ENCODE measurements around the gene CHD8. TPM values are rescaled to one million over a fixed set of nuclear protein-coding genes. Genes with fewer than 3 reads are reported as not detected.

CHD8 gene
- total and polyA plus RNA-seq, 9 donors, result 36.4 to 50.8 (median 43.0) TPM

GRCh38 chr14:21405097-21405496, 50.8 kb downstream of the CHD8 start:
- Histone ChIP-seq H3K9me3 (replicated peaks; ENCODE audit: control insufficient read depth, low read depth, low read length) (no peaks in the 10 kb centered on the region), H3K36me3 (ENCODE audit: control insufficient read depth, insufficient read depth, low read length) (peaks cover 75% of the 10 kb centered on the region), H3K27me3 (ENCODE audit: control insufficient read depth, insufficient read depth, low read length) (no peaks in the 10 kb centered on the region), H3K4me1 (ENCODE audit: control insufficient read depth, insufficient read depth, low read length) (no peaks in the 10 kb centered on the region), H3K4me3 (ENCODE audit: low read length) (no peak overlapping the region), H3K27ac (ENCODE audit: low read length) (no peak overlapping the region)
- no peak for DNase-seq
- no CpG with 5 or more reads among the region's 3 CpGs for WGBS (ENCODE audit: insufficient coverage)

DNA sequence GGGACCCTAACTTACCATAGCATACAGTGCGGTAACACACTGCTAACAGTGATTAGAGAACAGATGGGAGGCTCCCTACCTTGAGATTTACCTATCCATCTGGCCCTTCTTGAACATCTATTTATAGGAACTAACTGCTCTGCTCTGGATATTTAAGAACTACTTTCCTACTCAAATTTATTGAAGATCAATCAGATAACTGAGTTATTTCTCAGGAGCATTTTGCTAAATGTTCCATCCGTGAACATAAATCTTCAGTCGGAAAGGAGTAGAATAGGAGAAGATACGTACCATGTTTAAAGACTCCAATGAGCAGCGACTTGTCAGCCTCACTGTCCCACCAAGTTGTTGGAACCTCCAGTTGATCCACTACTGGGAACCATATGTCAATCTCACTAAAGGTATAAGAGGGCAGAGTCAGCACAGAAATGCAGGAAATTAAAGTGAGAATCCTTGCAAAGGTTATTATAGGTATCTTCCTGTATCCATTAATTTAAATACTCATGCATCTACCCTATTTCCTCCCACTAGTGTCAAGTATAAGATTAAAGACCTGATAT, 56.5 kb downstream of the CHD8 start:
- H3K4me3 ChIP-seq (ENCODE audit: low read length), result no peak overlapping the region
- no peak for DNase-seq
- 100% methylated on average over 3 of the region's 5 CpGs for WGBS (ENCODE audit: insufficient coverage)
- peaks cover 85% of the 10 kb centered on the region for H3K36me3 ChIP-seq (ENCODE audit: control insufficient read depth, insufficient read depth, low read length)
- H3K4me1 ChIP-seq (ENCODE audit: control insufficient read depth, insufficient read depth, low read length), result no peaks in the 10 kb centered on the region
- H3K27ac ChIP-seq (ENCODE audit: low read length), result no peak overlapping the region
- H3K27me3 ChIP-seq (ENCODE audit: control insufficient read depth, insufficient read depth, low read length), result no peaks in the 10 kb centered on the region
- H3K9me3 ChIP-seq (replicated peaks; ENCODE audit: control insufficient read depth, low read depth, low read length), result no peaks in the 10 kb centered on the region

GRCh38 chr14:21398901-21399300, 57.0 kb downstream of the CHD8 start:
- Histone ChIP-seq H3K27ac (ENCODE audit: low read length) (no peak overlapping the region), H3K4me3 (ENCODE audit: low read length) (no peak overlapping the region), H3K27me3 (ENCODE audit: control insufficient read depth, insufficient read depth, low read length) (no peaks in the 10 kb centered on the region), H3K9me3 (replicated peaks; ENCODE audit: control insufficient read depth, low read depth, low read length) (no peaks in the 10 kb centered on the region), H3K4me1 (ENCODE audit: control insufficient read depth, insufficient read depth, low read length) (no peaks in the 10 kb centered on the region), H3K36me3 (ENCODE audit: control insufficient read depth, insufficient read depth, low read length) (peaks cover 88% of the 10 kb centered on the region)
- no peak for DNase-seq
- WGBS (ENCODE audit: insufficient coverage), result 94% methylated on average over 2 of the region's 4 CpGs

DNA sequence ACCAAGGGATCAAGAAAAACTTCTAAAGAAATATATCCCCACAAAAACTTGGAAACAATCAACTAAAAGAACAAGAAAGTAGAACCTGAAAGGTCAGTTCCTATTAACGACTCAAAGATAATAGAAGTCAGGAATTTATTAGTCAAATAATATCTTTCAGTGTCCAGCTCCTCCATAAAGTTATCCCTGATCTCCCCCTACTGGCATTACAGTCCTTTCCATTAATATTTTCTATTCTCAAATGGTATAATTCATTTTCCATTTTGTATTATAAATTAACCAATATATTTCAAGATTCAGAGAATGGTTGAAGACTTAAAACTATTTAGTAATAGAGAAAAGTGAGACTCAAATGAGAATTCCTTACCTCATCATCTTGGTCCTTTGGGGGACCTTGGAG, 60.5 kb downstream of the CHD8 start:
- no peaks in the 10 kb centered on the region for H3K9me3 ChIP-seq (replicated peaks; ENCODE audit: control insufficient read depth, low read depth, low read length)
- no peaks in the 10 kb centered on the region for H3K27me3 ChIP-seq (ENCODE audit: control insufficient read depth, insufficient read depth, low read length)
- H3K36me3 ChIP-seq (ENCODE audit: control insufficient read depth, insufficient read depth, low read length), result peaks cover 88% of the 10 kb centered on the region
- DNase-seq, result no peak
- WGBS (ENCODE audit: insufficient coverage), result no CpG with 5 or more reads among the region's 1 CpG
- H3K27ac ChIP-seq (ENCODE audit: low read length), result no peak overlapping the region
- no peaks in the 10 kb centered on the region for H3K4me1 ChIP-seq (ENCODE audit: control insufficient read depth, insufficient read depth, low read length)
- no peak overlapping the region for H3K4me3 ChIP-seq (ENCODE audit: low read length)

- WGBS (ENCODE audit: insufficient coverage), result 20% methylated on average over 1 of the region's 7 CpGs
- peak; percentile 29 for DNase-seq
- peaks cover 4% of the 10 kb centered on the region for H3K4me1 ChIP-seq (ENCODE audit: control insufficient read depth, insufficient read depth, low read length)
- no peaks in the 10 kb centered on the region for H3K9me3 ChIP-seq (replicated peaks; ENCODE audit: control insufficient read depth, low read depth, low read length)
- no peak overlapping the region for H3K4me3 ChIP-seq (ENCODE audit: low read length)
- H3K27ac ChIP-seq (ENCODE audit: low read length), result peak overlapping the region; percentile 98
- no peaks in the 10 kb centered on the region for H3K27me3 ChIP-seq (ENCODE audit: control insufficient read depth, insufficient read depth, low read length)
- peaks cover 36% of the 10 kb centered on the region for H3K36me3 ChIP-seq (ENCODE audit: control insufficient read depth, insufficient read depth, low read length)
Observed at GRCh38 chr14:21385188-21385904, 70.6 kb downstream of the CHD8 start.

GRCh38 chr14:21384494-21384851, 71.5 kb downstream of the CHD8 start:
- 2% methylated on average over 11 of the region's 12 CpGs for WGBS (ENCODE audit: insufficient coverage)
- Histone ChIP-seq H3K27me3 (ENCODE audit: control insufficient read depth, insufficient read depth, low read length) (no peaks in the 10 kb centered on the region), H3K36me3 (ENCODE audit: control insufficient read depth, insufficient read depth, low read length) (peaks cover 30% of the 10 kb centered on the region), H3K9me3 (replicated peaks; ENCODE audit: control insufficient read depth, low read depth, low read length) (no peaks in the 10 kb centered on the region), H3K4me3 (ENCODE audit: low read length) (peak overlapping the region; percentile 89), H3K4me1 (ENCODE audit: control insufficient read depth, insufficient read depth, low read length) (peaks cover 4% of the 10 kb centered on the region), H3K27ac (ENCODE audit: low read length) (peak overlapping the region; percentile 98)
- DNase-seq, result no peak

DNA sequence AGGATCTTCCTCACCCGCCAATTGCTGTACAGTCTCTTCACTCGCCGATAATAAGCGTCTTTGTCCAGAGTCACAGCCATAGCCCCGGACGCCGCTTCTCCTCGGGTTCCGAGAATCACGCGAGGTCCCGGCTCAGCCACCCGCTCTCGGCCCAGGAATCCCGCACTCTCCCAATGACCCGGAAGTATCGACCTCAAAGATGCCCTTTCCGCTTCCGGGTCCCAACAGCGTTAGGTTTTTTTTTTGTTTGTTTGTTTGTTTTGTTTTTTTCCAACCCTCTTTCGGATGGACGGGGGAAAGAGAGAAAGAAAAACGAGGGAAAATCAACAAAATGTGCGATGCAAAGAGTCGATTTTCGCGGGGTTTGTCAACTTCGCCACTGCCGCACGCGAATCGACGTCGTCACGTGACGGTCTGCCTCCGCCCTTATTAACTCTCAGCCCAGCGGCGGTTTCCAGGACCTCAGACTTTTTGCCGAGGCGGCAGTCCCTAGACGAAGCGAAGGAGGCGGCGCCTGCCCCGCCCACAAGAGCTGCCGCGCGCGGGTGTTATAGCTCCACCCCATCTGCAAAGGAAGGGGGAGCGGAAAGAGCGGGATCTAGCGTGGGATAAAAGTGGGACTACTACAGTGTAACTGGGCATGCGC, 72.0 kb downstream of the CHD8 start, which contains the start of gene SUPT16H:
SUPT16H (minus strand) TSS at position 172 of the 646 bp plus-strand sequence; CDS start at position 80, 92 bp downstream.
- peak within 1 kb of the TSS; percentile 89 for H3K4me3 ChIP-seq (ENCODE audit: low read length)
- H3K4me1 ChIP-seq (ENCODE audit: control insufficient read depth, insufficient read depth, low read length), result peaks cover 4% of the 10 kb centered on the region
- H3K27me3 ChIP-seq (ENCODE audit: control insufficient read depth, insufficient read depth, low read length), result no peaks in the 10 kb centered on the region
- peak; percentile 99 for DNase-seq
- peak within 1 kb of the TSS; percentile 98 for H3K27ac ChIP-seq (ENCODE audit: low read length)
- under 1% methylated on average over 36 of the region's 54 CpGs for WGBS (ENCODE audit: insufficient coverage)
- peaks cover 25% of the 10 kb centered on the region for H3K36me3 ChIP-seq (ENCODE audit: control insufficient read depth, insufficient read depth, low read length)
- no peaks in the 10 kb centered on the region for H3K9me3 ChIP-seq (replicated peaks; ENCODE audit: control insufficient read depth, low read depth, low read length)

GRCh38 chr14:21382886-21383847, 72.8 kb downstream of the CHD8 start:
- Histone ChIP-seq H3K36me3 (ENCODE audit: control insufficient read depth, insufficient read depth, low read length) (peaks cover 18% of the 10 kb centered on the region), H3K9me3 (replicated peaks; ENCODE audit: control insufficient read depth, low read depth, low read length) (no peaks in the 10 kb centered on the region), H3K27ac (ENCODE audit: low read length) (peak overlapping the region; percentile 98), H3K27me3 (ENCODE audit: control insufficient read depth, insufficient read depth, low read length) (no peaks in the 10 kb centered on the region), H3K4me1 (ENCODE audit: control insufficient read depth, insufficient read depth, low read length) (peaks cover 4% of the 10 kb centered on the region), H3K4me3 (ENCODE audit: low read length) (peak overlapping the region; percentile 89)
- 0% methylated on average over 31 of the region's 39 CpGs for WGBS (ENCODE audit: insufficient coverage)
- peak; percentile 57 for DNase-seq

- H3K27ac ChIP-seq (ENCODE audit: low read length), result no peak overlapping the region
- peaks cover 14% of the 10 kb centered on the region for H3K36me3 ChIP-seq (ENCODE audit: control insufficient read depth, insufficient read depth, low read length)
- DNase-seq, result no peak
- H3K4me1 ChIP-seq (ENCODE audit: control insufficient read depth, insufficient read depth, low read length), result peaks cover 4% of the 10 kb centered on the region
- H3K9me3 ChIP-seq (replicated peaks; ENCODE audit: control insufficient read depth, low read depth, low read length), result no peaks in the 10 kb centered on the region
- H3K4me3 ChIP-seq (ENCODE audit: low read length), result no peak overlapping the region
- H3K27me3 ChIP-seq (ENCODE audit: control insufficient read depth, insufficient read depth, low read length), result no peaks in the 10 kb centered on the region
Observed at GRCh38 chr14:21382095-21382494, 73.8 kb downstream of the CHD8 start.
